AG04450 (cell line): ENCODE data around the gene MYBL2. TPM values are rescaled to one million over a fixed set of nuclear protein-coding genes. Genes with fewer than 3 reads are reported as not detected.

Experiments used
- CTCF ChIA-PET: fragments of 300-600, 350-600 bp; formaldehyde crosslinking; extraction: SDS; loops from one replicate; lab custom pipeline; 2022; ENCODE audit warnings: antibody characterized with exemption, inconsistent platforms; lab: Charles Lee
- POLR2A ChIA-PET: fragments of 350-600 bp; formaldehyde crosslinking; extraction: SDS; loops from one replicate; lab custom pipeline; 2021; ENCODE audit warnings: antibody characterized with exemption, inconsistent platforms; lab: Yijun Ruan, JAX
- DNase-seq: peaks from one replicate; pipeline ENCODE4 v3.0.0-alpha.2; 2011; ENCODE audit warnings: low read depth, low spot score
- H3K27ac ChIP-seq: one replicate; pipeline ENCODE4 v1.5.1; 2012; ENCODE audit warnings: low read depth, low read length, control low read depth
- H3K27me3 ChIP-seq: one replicate; pipeline ENCODE4 v1.6.0; 2012; ENCODE audit warnings: low read length; ENCODE audit not compliant: control insufficient read depth, insufficient read depth
- H3K4me3 ChIP-seq: 2 replicates; pipeline ENCODE4 v1.5.1; 2011; ENCODE audit warnings: mild to moderate bottlenecking, low read depth, low read length, control low read depth
- H3K9me3 ChIP-seq: 2 replicates; pipeline ENCODE4 v1.5.1; 2012; ENCODE audit warnings: low read length; ENCODE audit not compliant: control insufficient read depth, insufficient read depth
- polyA plus RNA-seq: library from polyadenylated mRNA; depleted of rRNA; stranded (reverse); fragments of >200 nt; gene quantifications from 2 replicates; pipeline ENCODE4 v1.2.3, GENCODE V29; 2011
- TF ChIP-seq, protein P1 (sequence below): IDR thresholded peaks from 2 replicates; pipeline ENCODE4 v1.5.1; 2011; ENCODE audit warnings: low read depth, low read length, control low read depth, inconsistent platforms

MYBL2 gene
- polyA plus RNA-seq, 1 experiment, result 1.7 TPM

DNA sequence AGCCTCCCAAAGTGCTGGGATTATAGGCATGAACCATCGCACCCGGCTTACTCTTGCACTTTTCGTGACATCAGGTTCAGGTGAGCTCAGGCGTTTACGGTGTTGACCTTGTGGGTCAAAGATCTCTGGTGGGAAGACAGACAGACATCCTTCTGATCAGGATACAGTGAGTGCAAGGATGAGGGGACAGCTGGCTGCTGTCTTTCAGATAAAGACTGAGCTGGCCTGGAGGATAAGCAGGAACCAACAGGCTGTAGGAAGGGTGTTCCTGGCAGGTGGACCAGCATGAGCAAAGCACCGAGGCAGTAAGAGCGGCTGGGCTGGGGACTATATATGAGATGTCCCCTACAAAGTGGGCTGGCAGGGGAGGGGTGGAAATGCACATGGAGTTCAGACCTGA lies 71.0 kb downstream of the MYBL2 start:
- H3K27ac ChIP-seq, result no peak overlapping the region
- ChIA-PET POLR2A (no interaction called here), CTCF (interaction anchor here (0.5 to 0.9 kb wide), 2 partner anchors 191 to 342 kb away, joined by 3 read pairs; no protein-coding TSS in a partner anchor)
- no peak for DNase-seq
- no peaks in the 10 kb centered on the region for H3K9me3 ChIP-seq
- H3K4me3 ChIP-seq, result no peak overlapping the region
- peaks cover 8% of the 10 kb centered on the region for H3K27me3 ChIP-seq
- TF ChIP-seq, protein P1, sequence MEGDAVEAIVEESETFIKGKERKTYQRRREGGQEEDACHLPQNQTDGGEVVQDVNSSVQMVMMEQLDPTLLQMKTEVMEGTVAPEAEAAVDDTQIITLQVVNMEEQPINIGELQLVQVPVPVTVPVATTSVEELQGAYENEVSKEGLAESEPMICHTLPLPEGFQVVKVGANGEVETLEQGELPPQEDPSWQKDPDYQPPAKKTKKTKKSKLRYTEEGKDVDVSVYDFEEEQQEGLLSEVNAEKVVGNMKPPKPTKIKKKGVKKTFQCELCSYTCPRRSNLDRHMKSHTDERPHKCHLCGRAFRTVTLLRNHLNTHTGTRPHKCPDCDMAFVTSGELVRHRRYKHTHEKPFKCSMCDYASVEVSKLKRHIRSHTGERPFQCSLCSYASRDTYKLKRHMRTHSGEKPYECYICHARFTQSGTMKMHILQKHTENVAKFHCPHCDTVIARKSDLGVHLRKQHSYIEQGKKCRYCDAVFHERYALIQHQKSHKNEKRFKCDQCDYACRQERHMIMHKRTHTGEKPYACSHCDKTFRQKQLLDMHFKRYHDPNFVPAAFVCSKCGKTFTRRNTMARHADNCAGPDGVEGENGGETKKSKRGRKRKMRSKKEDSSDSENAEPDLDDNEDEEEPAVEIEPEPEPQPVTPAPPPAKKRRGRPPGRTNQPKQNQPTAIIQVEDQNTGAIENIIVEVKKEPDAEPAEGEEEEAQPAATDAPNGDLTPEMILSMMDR, result no peak

DNA sequence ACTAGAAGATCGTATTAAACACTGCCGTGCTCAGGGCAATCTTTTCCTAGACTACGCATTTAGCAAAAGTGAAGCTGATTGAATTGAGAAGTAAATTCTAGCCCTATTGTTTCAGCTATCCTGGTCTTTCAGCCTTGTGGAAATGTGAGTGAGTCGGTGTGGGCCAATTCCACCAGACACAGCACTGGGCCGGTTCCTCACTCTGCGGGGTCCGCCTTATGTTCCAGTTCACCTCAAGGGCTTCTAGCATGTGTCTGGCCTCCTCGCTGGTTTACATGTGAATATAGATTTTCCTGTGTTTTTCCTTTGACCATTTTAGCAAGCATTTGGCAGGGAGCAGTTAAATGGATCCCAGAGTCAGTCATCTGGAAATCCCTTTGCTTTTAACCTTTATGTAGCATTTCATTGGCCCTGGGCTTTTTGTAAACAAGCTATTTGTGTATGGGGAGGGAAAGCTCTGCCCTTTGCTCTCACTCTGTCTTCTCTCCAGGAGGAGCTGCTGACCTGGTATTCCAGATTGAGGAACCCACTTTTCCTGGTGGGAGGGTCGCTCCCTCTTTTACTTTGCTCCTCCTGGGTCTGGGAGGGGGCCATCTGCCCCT lies 72.3 kb downstream of the MYBL2 start:
- no peak overlapping the region for H3K4me3 ChIP-seq
- H3K27me3 ChIP-seq, result peaks cover 8% of the 10 kb centered on the region
- POLR2A ChIA-PET, result interaction anchor here (0.5 kb wide), 1 partner anchor 144 kb away, joined by 5 read pairs; no protein-coding TSS in a partner anchor
- no peak overlapping the region for H3K27ac ChIP-seq
- H3K9me3 ChIP-seq, result no peaks in the 10 kb centered on the region
- DNase-seq, result no peak
- TF ChIP-seq, protein P1, result no peak
- CTCF ChIA-PET, result interaction anchor here (1.3 to 1.4 kb wide), 3 partner anchors 9 to 341 kb away, joined by 3 to 4 read pairs (median 3); no protein-coding TSS in a partner anchor

DNA sequence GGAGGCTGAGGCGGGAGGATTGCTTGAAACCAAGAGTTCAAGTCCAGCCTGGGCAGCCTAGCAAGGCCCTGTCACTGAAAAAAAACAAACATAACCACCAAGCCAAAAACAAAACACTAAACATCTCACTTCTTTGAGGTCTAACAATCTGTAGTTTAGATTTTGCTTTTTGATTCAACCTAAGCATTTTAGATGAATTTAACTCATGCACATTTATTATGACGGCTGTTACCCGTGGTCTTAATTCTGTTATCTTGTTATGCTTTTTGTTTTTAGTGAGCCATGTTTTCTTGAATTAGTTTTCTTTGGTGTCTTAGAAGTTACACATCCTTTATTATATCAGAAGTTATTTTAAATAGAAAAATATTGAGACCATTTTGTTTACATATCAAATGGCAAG lies 73.7 kb downstream of the MYBL2 start:
- ChIA-PET POLR2A (no interaction called here), CTCF (interaction anchor here (1.0 kb wide), 1 partner anchor 9 kb away, joined by 5 read pairs; no protein-coding TSS in a partner anchor)
- TF ChIP-seq, protein P1, result no peak
- DNase-seq, result no peak
- H3K4me3 ChIP-seq, result no peak overlapping the region
- peaks cover 8% of the 10 kb centered on the region for H3K27me3 ChIP-seq
- no peak overlapping the region for H3K27ac ChIP-seq
- H3K9me3 ChIP-seq, result no peaks in the 10 kb centered on the region

DNA sequence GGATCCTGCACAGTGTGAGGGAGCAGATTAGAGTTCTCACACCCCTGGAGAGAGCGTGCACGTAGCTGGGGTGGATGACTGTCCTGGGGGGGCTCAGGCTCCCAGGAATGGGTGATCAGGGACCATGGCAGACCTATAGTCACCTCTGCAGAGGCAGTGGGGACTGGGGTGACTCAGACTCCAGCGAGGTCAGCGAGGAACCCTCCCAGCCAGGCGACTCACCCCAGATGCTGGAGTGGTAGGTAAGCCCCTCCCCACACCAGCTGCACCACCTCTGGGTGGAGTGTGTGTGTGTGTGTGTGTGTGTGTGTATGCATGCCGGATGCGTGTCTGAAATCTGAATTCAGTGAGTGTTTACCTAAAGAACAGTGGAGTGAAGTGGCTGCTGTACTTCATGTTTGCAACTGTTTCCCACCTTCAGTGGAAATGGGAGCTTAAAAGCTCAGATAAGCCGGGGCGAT lies 77.3 kb downstream of the MYBL2 start:
- TF ChIP-seq, protein P1, result no peak
- peaks cover 5% of the 10 kb centered on the region for H3K27me3 ChIP-seq
- H3K27ac ChIP-seq, result no peak overlapping the region
- CTCF ChIA-PET, result interaction anchor here (0.6 to 0.7 kb wide), 4 partner anchors 31 to 595 kb away, joined by 3 to 6 read pairs (median 4); no protein-coding TSS in a partner anchor
- no peak overlapping the region for H3K4me3 ChIP-seq
- POLR2A ChIA-PET, result interaction anchor here (0.7 kb wide), 1 partner anchor 275 kb away, joined by 3 read pairs; no protein-coding TSS in a partner anchor
- no peak for DNase-seq
- H3K9me3 ChIP-seq, result no peaks in the 10 kb centered on the region
